OCI-LY3 (cell line): Measurements from ENCODE around the gene PEDS1.
"Not testable (repeated sequence)": the region's sequence is repeated elsewhere in the genome, so short reads cannot be mapped to it uniquely, and the experiment has no call there.

Experiments used
- H2AFZ ChIP-seq: fragments of 200-600, 300-600 bp; shearing (Covaris generic); 2 replicates; pipeline ENCODE4 v1.6.0; 2014; ENCODE audit warnings: antibody characterized with exemption, low read depth, low read length
- H3K27ac ChIP-seq: fragments of 200-600, 300-600 bp; sonication (generic); 2 replicates; pipeline ENCODE4 v1.5.1; 2014; ENCODE audit warnings: mild to moderate bottlenecking, low read length, moderate library complexity, mixed read lengths
- H3K27me3 ChIP-seq: fragments of 200-600, 300-600 bp; sonication (generic); 2 replicates; pipeline ENCODE4 v1.6.1; 2014; ENCODE audit warnings: low read depth, low read length, mixed read lengths
- H3K36me3 ChIP-seq: fragments of 200-600, 300-600 bp; sonication (generic); replicated peaks from 2 replicates; pipeline ENCODE3; 2014; ENCODE audit warnings: low read depth, low read length, mixed read lengths
- H3K4me1 ChIP-seq: fragments of 300-600, 200-600 bp; sonication (generic); 2 replicates; pipeline ENCODE4 v1.6.1; 2014; ENCODE audit warnings: low read length, mixed read lengths
- H3K4me2 ChIP-seq: fragments of 200-600, 300-600 bp; sonication (generic); 2 replicates; pipeline ENCODE4 v1.6.1; 2014; ENCODE audit warnings: low read length, mixed read lengths
- H3K4me3 ChIP-seq: fragments of 300-600, 200-600 bp; sonication (generic); 2 replicates; pipeline ENCODE4 v1.5.1; 2014; ENCODE audit warnings: antibody characterized with exemption, mild to moderate bottlenecking, low read length, moderate library complexity
- H3K79me2 ChIP-seq: fragments of 300-600, 200-600 bp; shearing (Covaris generic); 2 replicates; pipeline ENCODE4 v1.6.1; 2014; ENCODE audit warnings: mild to moderate bottlenecking, low read length, mixed read lengths
- H3K9ac ChIP-seq: fragments of 300-600, 200-600 bp; shearing (Covaris generic); 2 replicates; pipeline ENCODE4 v1.6.0; 2014; ENCODE audit warnings: mild to moderate bottlenecking, low read length, moderate library complexity
- H3K9me3 ChIP-seq: fragments of 200-600, 300-600 bp; shearing (Covaris generic); 2 replicates; pipeline ENCODE4 v1.6.1; 2014; ENCODE audit warnings: low read length, mixed read lengths; ENCODE audit not compliant: insufficient read depth
- H4K20me1 ChIP-seq: fragments of 200-600, 300-600 bp; sonication (generic); 2 replicates; pipeline ENCODE4 v1.6.1; 2016; ENCODE audit warnings: low read length, mixed read lengths; ENCODE audit not compliant: insufficient read depth
- CTCF ChIP-seq: fragments of 200-600, 300-600 bp; sonication (generic); IDR thresholded peaks from 2 replicates; pipeline ENCODE4 v1.5.1; 2014; ENCODE audit warnings: antibody characterized with exemption, low read length, low read depth
- EZH2phosphoT487 ChIP-seq: fragments of 200-600 bp; shearing (Covaris generic); IDR thresholded peaks from 2 replicates; pipeline ENCODE4 v1.6.1; 2018; ENCODE audit warnings: antibody characterized with exemption, mixed run types, low read depth

PEDS1 gene

GRCh38 chr20:50107086-50107660, 46.4 kb downstream of the PEDS1 start:
- TF ChIP-seq EZH2phosphoT487 (no peak), CTCF (no peak)
- Histone ChIP-seq H3K36me3 (peaks cover 47% of the 10 kb centered on the region), H3K27ac (no peak overlapping the region)

GRCh38 chr20:50106669-50107068, 46.9 kb downstream of the PEDS1 start:
- H3K36me3 ChIP-seq = peaks cover 51% of the 10 kb centered on the region
- H3K4me3 ChIP-seq, H3K4me2 ChIP-seq, H3K27ac ChIP-seq, H2AFZ ChIP-seq, H3K9ac ChIP-seq, H3K9me3 ChIP-seq, H3K27me3 ChIP-seq: not testable (repeated sequence)
- H4K20me1 ChIP-seq = peaks cover 86% of the 10 kb centered on the region
- H3K4me1 ChIP-seq = peaks cover 31% of the 10 kb centered on the region
- peaks cover 100% of the 10 kb centered on the region for H3K79me2 ChIP-seq

More at GRCh38 chr20:50107086-50107660, 46.4 kb downstream of the PEDS1 start:
- Histone ChIP-seq H3K79me2 (peaks cover 100% of the 10 kb centered on the region), H3K4me2 (no peak overlapping the region), H3K9ac (no peak overlapping the region), H3K9me3 (no peaks in the 10 kb centered on the region), H2AFZ (no peak overlapping the region), H3K4me3 (no peak overlapping the region), H4K20me1 (peaks cover 86% of the 10 kb centered on the region), H3K27me3 (no peaks in the 10 kb centered on the region), H3K4me1 (peaks cover 35% of the 10 kb centered on the region)
